HCT116 (cell line): Measurements from ENCODE around the gene ARL15. TPM values are rescaled to one million over a fixed set of nuclear protein-coding genes. Genes with fewer than 3 reads are reported as not detected.

Experiments used
- ATAC-seq: fragments of 200-7000 bp; cut with Tn5 transposase; 2 replicates; pipeline ENCODE4 v1.9.1; 2020; ENCODE audit warnings: mild to moderate bottlenecking, moderate library complexity
- BruUV-seq: library from RNA; stranded (reverse); fragments of 400-500 nt; replicated peaks from 2 replicates; lab custom pipeline; 2021; lab: Mats Ljungman, UMichigan
- CTCF ChIA-PET: fragments of 300-600 bp; sonication (Branson Sonifier 250); formaldehyde crosslinking; loops from one replicate; lab custom pipeline; 2021; ENCODE audit warnings: antibody characterized with exemption; lab: Charles Lee
- POLR2A ChIA-PET: fragments of 300-600, 350-600 bp; sonication (Branson Sonifier 250); formaldehyde crosslinking; loops from one replicate; lab custom pipeline; 2021; ENCODE audit warnings: antibody characterized with exemption; lab: Charles Lee
- RAD21 ChIA-PET, 2 experiments: fragments of 300-600 bp; sonication (Branson Sonifier 250); formaldehyde crosslinking; loops; one replicate each; lab custom pipeline; 2023; ENCODE audit warnings: low total read pairs in 2 of 2; ENCODE audit not compliant: uncharacterized antibody in 2 of 2, unreplicated experiment in 2 of 2, low non-redundant PET in 1 of 2; lab: Charles Lee
- DNase-seq: peaks from one replicate; pipeline ENCODE4 v3.0.0-alpha.2; 2010; ENCODE audit warnings: low read depth, low spot score
- H2AFZ ChIP-seq: fragments of 200-600 bp; shearing (Covaris generic), sonication (generic); 2 replicates; pipeline ENCODE4 v1.6.1; 2017; ENCODE audit warnings: low read depth, mixed run types, mixed read lengths, antibody characterized with exemption, low read length; ENCODE audit not compliant: poor library complexity, severe bottlenecking
- H3K27ac ChIP-seq: 2 replicates; pipeline ENCODE4 v1.5.1; 2012; ENCODE audit warnings: low read depth, low read length
- H3K27me3 ChIP-seq: fragments of 200-600 bp; sonication (generic); 2 replicates; pipeline ENCODE4 v1.6.1; 2016; ENCODE audit warnings: mixed run types, low read length, mixed read lengths; ENCODE audit not compliant: insufficient read depth
- H3K36me3 ChIP-seq, 2 experiments: fragments of 200-500 bp in 1 of 2; fragments of 200-600 bp in 1 of 2; sonication (Bioruptor generic) in 1 of 2; sonication (generic) in 1 of 2; 2 replicates each; pipeline versions ENCODE4 v1.5.1 to v1.6.1; 2014 to 2016; ENCODE audit warnings: low read length in 2 of 2, inconsistent platforms in 1 of 2, mixed read lengths in 1 of 2, mixed run types in 1 of 2; ENCODE audit not compliant: insufficient read depth in 2 of 2, control insufficient read depth in 1 of 2
- H3K4me1 ChIP-seq, 2 experiments: fragments of 200-600 bp in 1 of 2; sonication (generic) in 1 of 2; 2 replicates each; pipeline versions ENCODE4 v1.5.1 to v1.6.1; 2012 to 2017; ENCODE audit warnings: low read length in 2 of 2, inconsistent platforms in 1 of 2, mild to moderate bottlenecking in 1 of 2, mixed read lengths in 1 of 2, mixed run types in 1 of 2, moderate library complexity in 1 of 2; ENCODE audit not compliant: insufficient read depth in 2 of 2, control insufficient read depth in 1 of 2
- H3K4me2 ChIP-seq: fragments of 200-600 bp; sonication (generic); 2 replicates; pipeline ENCODE4 v1.6.1; 2017; ENCODE audit warnings: mixed run types, low read length, mixed read lengths
- H3K4me3 ChIP-seq, 2 experiments: fragments of 200-600 bp in 1 of 2; sonication (generic) in 1 of 2; replicated peaks in 1 of 2; 2 replicates each; pipeline ENCODE4 v1.5.1; 2011 to 2016; ENCODE audit warnings: low read length in 2 of 2, control low read depth in 1 of 2, low read depth in 1 of 2, mild to moderate bottlenecking in 1 of 2, mixed read lengths in 1 of 2, mixed run types in 1 of 2
- H3K79me2 ChIP-seq: fragments of 200-600 bp; sonication (generic); 2 replicates; pipeline ENCODE4 v1.6.1; 2017; ENCODE audit warnings: mild to moderate bottlenecking, mixed run types, low read length, moderate library complexity, mixed read lengths; ENCODE audit not compliant: insufficient read depth
- H3K9ac ChIP-seq: fragments of 200-600 bp; sonication (generic); 2 replicates; pipeline ENCODE4 v1.6.1; 2016; ENCODE audit warnings: low read length, mixed read lengths
- H3K9me2 ChIP-seq: fragments of 200-600 bp; sonication (generic), shearing (Covaris generic); 2 replicates; pipeline ENCODE4 v1.6.1; 2017; ENCODE audit warnings: mixed run types, mild to moderate bottlenecking, moderate library complexity; ENCODE audit not compliant: insufficient read depth
- H3K9me3 ChIP-seq, 2 experiments: fragments of 200-500 bp in 1 of 2; fragments of 200-600 bp in 1 of 2; sonication (Bioruptor generic) in 1 of 2; sonication (generic) in 1 of 2; 2 replicates each; pipeline ENCODE4 v1.6.1; 2014 to 2017; ENCODE audit warnings: low read length in 2 of 2, mixed read lengths in 2 of 2, inconsistent platforms in 1 of 2, low read depth in 1 of 2, mild to moderate bottlenecking in 1 of 2, mixed run types in 1 of 2, moderate library complexity in 1 of 2; ENCODE audit not compliant: control insufficient read depth in 1 of 2, insufficient read depth in 1 of 2
- H4K20me1 ChIP-seq: fragments of 200-600 bp; sonication (generic), shearing (Covaris generic); 2 replicates; pipeline ENCODE4 v1.6.1; 2017; ENCODE audit warnings: mixed run types, mild to moderate bottlenecking, moderate library complexity; ENCODE audit not compliant: insufficient read depth
- EZH2phosphoT487 ChIP-seq: fragments of 200-600 bp; IDR thresholded peaks from 2 replicates; pipeline ENCODE4 v1.6.1; 2018; ENCODE audit warnings: antibody characterized with exemption, borderline replicate concordance
- RAD21 ChIP-seq: IDR thresholded peaks from 2 replicates; pipeline ENCODE4 v1.6.1; 2012; ENCODE audit warnings: low read depth, mild to moderate bottlenecking
- ZNF274 ChIP-seq: fragments of 200-500 bp; sonication (Bioruptor generic); IDR thresholded peaks from 2 replicates; pipeline ENCODE4 v1.6.1; 2014; ENCODE audit warnings: mild to moderate bottlenecking, low read depth, low read length, inconsistent platforms
- intact Hi-C: fragments of 100-400 bp; cut with micrococcal nuclease; formaldehyde crosslinking; loops from 2 replicates; pipeline ENCODE4 v1.10.0; 2022
- total RNA-seq: library from RNA; stranded (reverse); gene quantifications from one replicate; pipeline ENCODE4 v1.2.1, GENCODE V29; 2021; ENCODE audit not compliant: unreplicated experiment
- TF ChIP-seq, protein P1 (sequence below): IDR thresholded peaks from 2 replicates; pipeline ENCODE4 v1.6.1; 2012
- TF ChIP-seq, protein P2 (sequence below), 3 experiments: fragments of 200-600 bp in 1 of 3; sonication (generic) in 1 of 3; IDR thresholded peaks in 2 of 3; conservative IDR thresholded peaks in 1 of 3; 2 replicates each; pipeline ENCODE4 v1.5.1; 2012 to 2017; ENCODE audit warnings: low read depth in 2 of 3, low read length in 2 of 3, antibody characterized with exemption in 1 of 3, borderline replicate concordance in 1 of 3, control low read depth in 1 of 3, mild to moderate bottlenecking in 1 of 3, mixed read lengths in 1 of 3, mixed run types in 1 of 3, moderate library complexity in 1 of 3; ENCODE audit not compliant: insufficient read depth in 1 of 3
- TF ChIP-seq, protein P3 (sequence below): IDR thresholded peaks from 2 replicates; pipeline ENCODE4 v1.6.1; 2012

The ARL15 gene
- total RNA-seq, 1 experiment from 2014 or later: 15.0 TPM

DNA sequence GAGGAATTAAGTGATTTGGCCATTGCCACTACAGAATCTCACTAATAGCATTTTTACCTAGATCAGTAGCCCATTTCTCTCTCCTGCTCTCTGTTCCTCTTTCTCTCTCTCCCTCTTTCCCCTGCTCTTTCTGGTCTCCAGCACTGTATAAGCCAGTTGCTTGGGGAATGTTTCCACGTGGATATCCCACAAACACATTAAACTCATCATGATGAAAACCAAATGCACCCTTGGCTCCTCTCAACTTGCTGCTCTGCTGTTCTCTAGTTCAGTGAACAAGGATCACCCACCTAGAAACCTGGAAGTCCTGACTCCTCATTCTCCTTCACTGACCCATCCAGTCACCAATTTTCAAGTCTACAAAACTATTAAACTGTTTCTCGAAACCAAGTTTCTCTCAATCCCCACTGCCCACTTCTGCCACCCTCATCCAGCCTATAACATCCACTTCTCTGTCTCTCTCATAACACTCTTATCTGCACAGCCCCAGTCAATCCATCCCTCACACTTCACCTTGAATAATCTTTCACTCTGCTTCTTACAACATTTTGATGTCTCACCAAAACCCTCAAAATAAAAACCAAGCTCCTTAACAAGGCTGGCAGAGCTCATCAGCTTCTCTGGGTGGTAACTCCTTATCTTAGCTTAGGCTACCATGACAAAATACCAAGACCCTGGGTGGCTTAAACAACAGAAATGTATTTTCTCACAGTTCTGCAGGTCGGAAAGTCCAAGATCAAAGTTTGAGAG lies 79.3 kb downstream of the ARL15 start (continued):
- TF ChIP-seq ZNF274 (no peak), EZH2phosphoT487 (no peak)
- TF ChIP-seq, protein P1, sequence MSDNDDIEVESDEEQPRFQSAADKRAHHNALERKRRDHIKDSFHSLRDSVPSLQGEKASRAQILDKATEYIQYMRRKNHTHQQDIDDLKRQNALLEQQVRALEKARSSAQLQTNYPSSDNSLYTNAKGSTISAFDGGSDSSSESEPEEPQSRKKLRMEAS: no peak
- TF ChIP-seq, all 23 proteins: peak for 0

DNA sequence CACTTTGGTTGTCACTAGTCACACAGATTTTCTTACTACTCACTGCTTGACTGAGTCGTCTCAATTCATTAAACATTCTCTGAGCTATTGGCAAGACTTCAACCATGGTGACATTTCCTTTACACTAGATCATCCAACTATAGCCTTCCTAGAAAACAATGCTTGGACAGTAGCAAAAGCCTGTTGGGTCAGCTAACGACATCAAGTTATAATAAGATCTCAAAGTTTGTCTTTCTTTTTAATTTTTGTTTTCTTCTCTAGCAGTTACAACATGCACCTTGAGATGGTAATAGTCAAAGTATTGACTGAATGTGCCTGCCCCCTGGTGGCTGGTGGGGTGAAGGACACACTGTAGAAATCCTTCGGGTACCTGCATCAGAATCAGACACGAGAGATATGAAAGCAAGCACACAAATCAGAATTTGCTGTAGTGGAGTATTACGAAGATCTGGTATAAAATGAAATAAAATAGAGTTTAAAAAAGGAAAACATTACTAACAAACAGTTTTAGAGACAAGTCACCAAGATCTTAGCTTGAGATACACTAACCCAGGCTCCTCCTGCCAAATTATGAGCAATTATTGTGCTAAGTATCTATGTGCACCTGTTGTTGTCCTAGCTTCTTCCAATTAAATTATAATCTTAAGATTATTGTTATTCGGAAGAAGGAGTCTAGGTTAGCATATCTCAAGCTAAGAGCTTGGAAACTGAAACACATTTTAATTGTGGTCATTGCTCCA lies 81.2 kb downstream of the ARL15 start:
- Histone ChIP-seq H3K4me2 (no peak overlapping the region), H3K79me2 (no peaks in the 10 kb centered on the region), H2AFZ (no peak overlapping the region), H3K9ac (no peak overlapping the region), H3K9me2 (no peaks in the 10 kb centered on the region), H3K9me3 (no peaks in the 10 kb centered on the region), H3K36me3 (no peaks in the 10 kb centered on the region), H3K27ac (no peak overlapping the region), H3K27me3 (no peaks in the 10 kb centered on the region), H3K4me1 (no peaks in the 10 kb centered on the region), H4K20me1 (no peaks in the 10 kb centered on the region), H3K4me3 (no peak overlapping the region)
- ChIA-PET RAD21 (interaction anchor here in 1 of 2 experiments (0.5 to 0.6 kb wide), 2 partner anchors 782 to 799 kb away, joined by 4 read pairs; no protein-coding TSS in a partner anchor), CTCF (interaction anchor here (0.7 to 2.1 kb wide), 13 partner anchors 10 to 1059 kb away, joined by 3 to 5 read pairs (median 4); partner anchors contain the start of gene GPX8), POLR2A (no interaction called here)
- no TSS peak for BruUV-seq
- DNase-seq: peak; percentile 38
- peak; percentile 87 for ATAC-seq
- intact Hi-C loops: loop anchor here (10.0 kb wide), 1 partner anchor 594 kb away; no protein-coding TSS in a partner anchor
- TF ChIP-seq, protein P2, sequence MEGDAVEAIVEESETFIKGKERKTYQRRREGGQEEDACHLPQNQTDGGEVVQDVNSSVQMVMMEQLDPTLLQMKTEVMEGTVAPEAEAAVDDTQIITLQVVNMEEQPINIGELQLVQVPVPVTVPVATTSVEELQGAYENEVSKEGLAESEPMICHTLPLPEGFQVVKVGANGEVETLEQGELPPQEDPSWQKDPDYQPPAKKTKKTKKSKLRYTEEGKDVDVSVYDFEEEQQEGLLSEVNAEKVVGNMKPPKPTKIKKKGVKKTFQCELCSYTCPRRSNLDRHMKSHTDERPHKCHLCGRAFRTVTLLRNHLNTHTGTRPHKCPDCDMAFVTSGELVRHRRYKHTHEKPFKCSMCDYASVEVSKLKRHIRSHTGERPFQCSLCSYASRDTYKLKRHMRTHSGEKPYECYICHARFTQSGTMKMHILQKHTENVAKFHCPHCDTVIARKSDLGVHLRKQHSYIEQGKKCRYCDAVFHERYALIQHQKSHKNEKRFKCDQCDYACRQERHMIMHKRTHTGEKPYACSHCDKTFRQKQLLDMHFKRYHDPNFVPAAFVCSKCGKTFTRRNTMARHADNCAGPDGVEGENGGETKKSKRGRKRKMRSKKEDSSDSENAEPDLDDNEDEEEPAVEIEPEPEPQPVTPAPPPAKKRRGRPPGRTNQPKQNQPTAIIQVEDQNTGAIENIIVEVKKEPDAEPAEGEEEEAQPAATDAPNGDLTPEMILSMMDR (IDR thresholded peaks at IDR 0.05 in 2 of 3, conservative IDR thresholded peaks at IDR 0.05 in 1 of 3; ENCODE audit: borderline replicate concordance in 1 of 3, insufficient read depth in 1 of 3, low read depth in 2 of 3, low read length in 2 of 3): peak; percentile 60 to 95 (median 92); a peak in 5 of 6 replicates
- peak; percentile 65 for TF ChIP-seq RAD21
- TF ChIP-seq, protein P3, sequence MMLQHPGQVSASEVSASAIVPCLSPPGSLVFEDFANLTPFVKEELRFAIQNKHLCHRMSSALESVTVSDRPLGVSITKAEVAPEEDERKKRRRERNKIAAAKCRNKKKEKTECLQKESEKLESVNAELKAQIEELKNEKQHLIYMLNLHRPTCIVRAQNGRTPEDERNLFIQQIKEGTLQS: no peak
